Activated CD8-positive, alpha-beta memory T cell treated with anti-CD3 and anti-CD28 coated beads, Interleukin-2, amount 50 U/mL, for 24 hours (primary cell): ENCODE results near the gene TRMT112.
A peak's percentile ranks its signal among the peaks of the same experiment; 100 is the strongest.

ENCODE experiments used
- DNase-seq: peaks from one replicate; pipeline ENCODE4 v3.0.0-alpha.2; 2020; ENCODE audit errors: extremely low read depth

The TRMT112 gene

DNA sequence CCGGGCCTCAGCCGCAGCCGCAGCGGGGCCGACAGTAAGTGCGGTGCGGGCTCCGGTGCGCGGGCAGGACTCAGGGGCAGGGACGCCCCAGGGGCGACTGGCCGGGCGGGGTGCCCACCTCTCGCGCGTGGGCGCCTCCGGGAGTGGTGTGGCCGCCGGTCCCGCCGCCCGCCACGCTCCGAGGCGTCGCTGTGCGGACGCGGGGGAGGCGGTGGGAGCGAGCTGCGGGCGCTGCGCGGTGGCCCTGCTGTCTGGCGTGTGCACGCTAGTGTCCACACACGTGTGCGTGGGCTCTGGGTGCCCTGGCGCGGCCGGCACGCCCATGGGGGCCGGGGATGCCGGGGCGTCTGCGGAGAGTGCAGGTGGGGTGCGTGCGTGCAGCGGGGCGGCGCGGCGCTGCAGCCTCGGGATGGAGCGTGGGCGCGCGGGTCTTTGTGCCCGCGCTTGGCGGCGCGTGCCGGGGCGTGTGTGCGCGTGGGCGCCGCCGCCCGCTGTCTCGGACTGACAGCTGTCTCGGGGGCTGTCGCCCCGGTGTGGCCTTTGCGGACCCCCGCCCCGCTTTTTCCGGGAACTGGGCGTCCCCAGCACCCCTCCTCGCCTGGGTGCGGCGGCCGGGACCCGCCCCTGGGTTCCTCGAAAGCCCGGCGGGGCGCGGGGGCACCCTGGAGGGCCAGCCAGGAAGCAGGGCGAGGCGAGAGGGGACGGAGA lies 25.5 kb downstream of the TRMT112 start:
- DNase-seq: no peak

DNA sequence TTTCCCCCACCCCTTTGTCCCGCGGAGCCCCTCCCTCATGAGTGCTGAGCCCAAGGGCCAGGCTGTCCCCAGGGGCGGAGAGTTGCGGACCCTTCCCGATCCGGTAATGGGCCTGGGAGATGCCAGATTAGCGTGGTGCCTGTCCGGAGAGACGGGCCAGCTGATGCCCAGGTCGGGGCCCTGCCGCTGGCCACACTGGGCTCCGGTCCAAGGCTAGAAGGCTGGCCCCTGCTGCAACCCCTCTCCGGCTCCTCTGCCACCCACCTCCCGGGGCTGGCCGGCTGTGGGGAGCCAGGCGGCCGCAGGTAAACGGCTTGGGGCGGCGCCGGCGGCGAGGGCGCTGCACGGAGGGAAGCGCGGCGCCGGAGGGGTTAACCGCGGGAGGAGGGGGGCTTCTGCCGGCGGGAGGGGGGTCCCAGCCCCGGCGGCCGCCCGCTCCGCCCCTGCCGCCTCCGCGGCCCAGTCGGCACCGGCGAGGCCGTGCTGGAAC lies 26.1 kb downstream of the TRMT112 start, which contains the start of gene KCNK4:
Gene KCNK4 (plus strand): TSS at position 41 of the 490 bp plus-strand sequence. CDS start 1,717 bp downstream, outside the sequence.
- no peak for DNase-seq

DNA sequence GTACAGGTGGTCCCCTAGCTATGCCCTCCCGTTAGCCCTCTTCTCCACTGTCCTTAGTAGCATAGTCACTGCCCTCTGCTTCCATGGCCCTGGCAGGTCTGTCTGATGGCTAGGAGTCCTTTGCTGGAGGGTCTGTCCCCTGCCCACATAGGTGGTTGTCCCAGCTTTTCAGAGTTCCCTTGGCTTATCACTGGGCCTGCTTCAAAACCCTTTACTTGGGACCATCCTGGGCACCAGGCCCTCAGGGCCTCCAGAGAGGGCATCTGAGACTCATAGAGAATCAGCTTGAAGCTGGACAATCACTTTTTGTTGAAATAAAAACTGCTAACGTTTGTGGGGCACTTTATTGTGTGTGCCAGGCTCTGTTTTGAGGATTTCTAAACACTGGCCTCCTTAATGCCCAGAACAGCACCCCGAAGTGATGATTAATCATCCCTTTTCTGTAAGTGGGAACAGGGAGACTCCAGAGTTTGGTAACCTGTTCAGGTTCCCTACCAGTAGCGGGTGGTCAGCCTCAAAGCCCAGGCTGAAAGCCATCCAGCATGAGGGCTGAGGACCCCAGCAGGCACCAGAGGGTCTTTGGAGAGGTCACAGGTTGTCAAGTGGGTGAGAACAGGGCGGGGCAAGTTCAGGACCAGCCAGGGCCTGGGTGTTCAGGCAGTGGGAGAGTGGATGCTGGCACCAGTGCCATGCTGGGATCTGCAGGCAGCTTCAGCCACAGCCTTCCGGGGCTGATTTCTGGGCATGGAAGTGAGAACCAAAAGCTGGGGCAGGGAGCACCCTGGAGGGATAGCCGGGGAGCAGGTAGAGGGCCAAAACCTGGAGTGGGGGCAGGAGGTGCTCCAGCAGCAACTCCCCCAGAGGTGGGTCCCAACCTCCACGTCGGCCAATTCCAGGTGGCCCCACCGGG lies 26.8 kb downstream of the TRMT112 start:
- DNase-seq: no peak

DNA sequence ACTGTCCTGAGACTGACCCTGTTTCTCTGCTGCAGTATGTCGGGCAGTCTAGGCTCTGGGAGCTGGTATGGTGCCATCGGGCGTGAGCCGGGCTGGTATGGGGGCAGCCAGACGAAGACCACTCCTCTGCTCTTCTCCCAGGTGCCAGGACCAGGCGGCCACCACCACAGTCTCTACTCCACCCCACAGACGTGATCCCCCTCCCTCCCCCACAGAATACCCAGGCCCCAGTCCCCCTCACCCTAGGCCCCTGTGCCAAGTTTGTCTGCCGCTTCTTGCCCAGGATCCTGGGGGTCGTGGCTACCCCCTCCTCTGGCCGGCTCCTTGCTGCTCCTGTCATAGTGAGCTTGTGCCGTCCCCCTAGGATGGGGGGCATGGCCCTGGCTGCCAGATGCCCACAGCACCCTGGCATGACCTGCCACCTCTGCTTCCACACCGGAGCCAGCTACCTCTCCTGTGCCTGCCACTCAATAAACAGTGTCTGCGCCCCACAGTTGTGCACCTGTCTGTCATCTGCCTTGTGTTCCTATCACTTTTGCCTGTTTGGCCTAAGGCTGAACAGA lies 28.3 kb downstream of the TRMT112 start:
- DNase-seq: no peak

DNA sequence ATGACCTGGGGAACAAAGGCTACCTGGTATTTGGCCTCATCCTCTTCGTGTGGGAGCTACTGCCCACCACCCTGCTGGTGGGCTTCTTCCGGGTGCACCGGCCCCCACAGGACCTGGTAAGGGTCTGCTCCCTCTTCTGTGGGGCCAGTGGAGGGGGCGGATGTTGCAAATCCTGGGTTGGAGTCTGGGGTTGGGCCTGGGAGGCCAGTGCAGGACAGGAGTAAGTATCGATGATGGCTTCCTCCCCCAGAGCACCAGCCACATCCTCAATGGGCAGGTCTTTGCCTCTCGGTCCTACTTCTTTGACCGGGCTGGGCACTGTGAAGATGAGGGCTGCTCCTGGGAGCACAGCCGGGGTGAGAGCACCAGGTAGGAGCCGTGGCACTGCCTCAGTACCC lies 29.0 kb downstream of the TRMT112 start:
- no peak for DNase-seq

DNA sequence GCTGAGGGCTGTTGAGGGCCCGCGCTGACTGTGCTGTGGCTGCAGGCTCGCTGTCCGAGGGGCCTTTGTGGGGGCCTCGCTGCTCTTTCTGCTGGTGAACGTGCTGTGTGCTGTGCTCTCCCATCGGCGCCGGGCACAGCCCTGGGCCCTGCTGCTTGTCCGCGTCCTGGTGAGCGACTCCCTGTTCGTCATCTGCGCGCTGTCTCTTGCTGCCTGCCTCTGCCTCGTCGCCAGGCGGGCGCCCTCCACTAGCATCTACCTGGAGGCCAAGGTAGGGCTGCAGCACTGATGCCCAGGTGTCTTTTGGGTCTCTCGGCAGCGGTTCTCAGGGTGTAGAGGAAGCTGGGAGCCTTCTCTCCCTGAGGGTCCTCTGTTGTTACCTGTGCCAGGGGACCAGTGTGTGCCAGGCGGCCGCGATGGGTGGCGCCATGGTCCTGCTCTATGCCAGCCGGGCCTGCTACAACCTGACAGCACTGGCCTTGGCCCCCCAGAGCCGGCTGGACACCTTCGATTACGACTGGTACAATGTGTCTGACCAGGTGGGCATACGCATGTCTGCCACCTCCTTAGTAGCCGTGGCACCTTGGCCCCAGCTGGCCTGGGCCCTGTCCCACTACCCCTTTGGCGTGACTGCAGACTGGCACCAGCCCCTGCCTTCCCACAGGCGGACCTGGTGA lies 29.5 kb downstream of the TRMT112 start:
- DNase-seq: no peak

DNA sequence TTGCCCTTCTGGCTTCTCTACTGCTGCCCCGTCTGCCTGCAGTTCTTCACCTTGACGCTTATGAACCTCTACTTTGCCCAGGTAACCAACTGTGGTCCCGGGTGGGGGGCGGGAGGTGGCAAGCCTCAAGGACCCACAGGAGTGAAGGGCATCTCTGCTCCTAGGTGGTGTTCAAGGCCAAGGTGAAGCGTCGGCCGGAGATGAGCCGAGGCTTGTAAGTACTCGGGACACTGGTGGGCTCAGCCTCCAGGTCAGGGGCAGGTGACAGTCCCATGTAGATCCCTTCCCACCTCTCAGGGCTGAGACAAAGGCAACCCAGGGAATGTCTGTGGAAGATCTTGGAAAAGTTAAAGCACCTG lies 30.6 kb downstream of the TRMT112 start:
- no peak for DNase-seq

DNA sequence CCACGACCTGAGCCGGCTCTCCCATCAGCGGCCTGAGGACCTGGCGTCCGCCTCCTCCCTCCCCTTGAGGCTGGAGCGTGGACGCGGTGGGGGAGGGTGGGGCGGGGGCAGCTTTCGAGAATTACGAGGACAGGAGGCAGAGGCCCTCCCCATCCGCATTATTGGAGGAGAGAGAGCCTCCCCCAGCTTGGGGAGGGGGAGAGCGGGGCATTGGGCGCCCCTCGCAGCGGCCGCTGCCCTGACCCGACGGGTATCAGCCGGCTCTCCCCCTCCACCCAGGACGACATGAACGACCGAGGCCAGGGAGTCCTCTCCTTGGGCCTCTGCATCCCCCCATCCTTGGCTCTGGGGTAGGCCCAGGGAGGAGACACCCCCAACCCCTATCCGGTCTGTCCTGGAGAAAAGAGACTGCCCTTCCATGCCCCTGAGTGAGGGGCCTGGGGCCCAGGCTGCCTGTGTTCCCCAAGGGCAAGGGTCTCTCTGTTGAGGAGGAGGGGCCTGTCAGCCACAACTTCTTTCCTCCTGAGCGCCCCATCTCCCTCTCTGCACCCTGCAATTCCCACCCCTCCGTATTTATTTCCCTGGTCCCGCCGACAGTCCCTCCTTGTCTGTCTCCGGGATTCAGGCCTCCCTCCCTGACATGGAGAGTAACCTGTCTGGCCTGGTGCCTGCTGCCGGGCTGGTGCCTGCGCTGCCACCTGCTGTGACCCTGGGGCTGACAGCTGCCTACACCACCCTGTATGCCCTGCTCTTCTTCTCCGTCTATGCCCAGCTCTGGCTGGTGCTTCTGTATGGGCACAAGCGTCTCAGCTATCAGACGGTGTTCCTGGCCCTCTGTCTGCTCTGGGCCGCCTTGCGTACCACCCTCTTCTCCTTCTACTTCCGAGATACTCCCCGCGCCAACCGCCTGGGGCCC lies 31.2 kb downstream of the TRMT112 start:
- DNase-seq: no peak

DNA sequence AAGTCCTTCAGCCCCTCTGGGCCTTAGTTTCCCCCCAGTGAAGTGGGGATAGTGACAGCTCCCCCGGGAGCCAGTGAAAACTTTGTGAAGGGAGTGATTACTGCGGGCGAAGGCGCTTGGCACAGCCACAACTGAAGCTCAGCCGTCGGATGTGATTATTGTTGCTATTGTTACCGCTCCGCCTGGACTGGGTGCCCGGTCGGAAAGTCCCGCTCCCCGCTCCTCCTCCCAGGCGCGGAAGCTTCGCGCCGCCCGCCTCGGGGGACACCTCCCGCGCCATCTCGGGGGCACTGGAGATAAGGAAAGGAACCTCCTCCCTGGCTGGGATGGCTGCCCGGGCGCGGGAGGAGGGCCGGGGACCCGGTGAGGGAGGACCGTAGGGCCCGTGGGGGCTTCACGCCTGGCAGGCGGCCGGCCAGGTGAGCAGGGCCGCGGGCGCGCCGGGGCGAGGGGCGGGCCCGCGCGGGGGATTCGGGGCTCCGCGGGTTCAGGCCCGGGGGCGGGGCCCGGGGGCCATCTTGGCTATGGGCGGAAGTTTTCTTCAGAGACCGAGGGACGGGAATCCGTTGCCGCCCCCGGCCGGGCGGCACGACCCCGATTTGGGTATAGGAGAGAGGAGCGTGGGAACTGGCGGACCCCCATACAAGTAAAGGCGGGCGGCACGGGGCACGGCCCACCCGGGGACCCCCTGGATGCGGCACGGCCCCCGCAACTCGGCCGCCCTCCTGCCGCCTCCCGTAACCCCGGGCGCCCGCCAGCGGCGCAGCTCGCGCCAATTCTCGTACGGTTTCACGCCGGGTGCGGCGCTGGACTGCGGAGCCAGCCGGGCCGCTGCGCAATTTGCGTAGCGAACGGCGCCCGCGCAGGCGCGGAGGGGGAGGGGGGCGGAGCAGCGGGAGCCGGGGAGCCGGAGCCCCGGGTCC lies 32.1 kb downstream of the TRMT112 start, which contains the start of gene GPR137:
Gene GPR137 (plus strand): TSS at position 887 of the 923 bp plus-strand sequence. CDS start 677 bp downstream, outside the sequence.
- no peak for DNase-seq

DNA sequence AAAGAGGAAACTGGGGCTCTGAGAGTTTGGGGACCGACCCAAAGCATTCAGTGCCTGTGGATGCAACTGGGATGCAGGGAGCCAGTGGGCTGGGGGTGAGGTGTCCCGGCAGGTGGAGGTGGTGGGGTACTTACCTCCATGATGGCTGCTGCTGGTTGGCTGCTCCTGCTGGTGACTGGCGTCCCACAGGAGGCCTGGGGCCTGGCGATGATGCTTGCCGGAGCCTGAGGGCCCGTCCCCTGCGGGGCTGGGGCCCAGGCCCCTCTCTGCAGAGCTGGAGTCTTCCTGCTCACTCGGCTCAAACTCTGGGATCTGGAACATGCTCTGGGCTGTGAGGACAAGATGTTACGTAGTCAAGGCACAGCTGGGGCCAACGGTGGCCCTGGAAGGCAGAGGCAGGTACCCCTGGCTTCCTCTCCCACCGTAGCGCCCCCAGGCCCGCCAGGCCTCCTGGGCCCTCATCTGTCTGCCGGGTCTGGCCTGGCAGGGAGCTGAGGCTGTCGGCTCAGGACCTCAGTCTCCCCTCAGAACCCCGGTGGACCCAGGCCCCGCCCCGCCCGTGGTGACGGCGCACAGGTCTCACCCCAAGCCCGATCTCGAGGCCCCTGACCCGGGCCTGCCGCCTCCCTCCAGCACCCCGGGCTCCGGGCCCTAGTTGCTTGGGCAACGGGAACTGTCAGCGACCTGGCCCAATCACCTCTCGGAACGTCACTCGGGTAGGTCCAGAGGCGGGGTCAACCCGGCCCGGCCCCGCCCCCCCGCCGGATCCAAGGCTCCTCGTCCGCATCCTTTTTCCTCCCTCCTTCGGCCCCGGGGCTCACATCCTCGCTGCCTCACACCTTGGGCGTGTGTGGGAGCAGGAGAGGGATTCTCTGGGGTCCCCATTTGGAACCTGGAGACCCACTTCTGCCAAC lies 33.1 kb downstream of the TRMT112 start, which contains the start of gene BAD:
Gene BAD (minus strand): TSS at position 618 of the 914 bp plus-strand sequence. CDS start 297 bp downstream, at position 321.
- DNase-seq: peak; percentile 78

DNA sequence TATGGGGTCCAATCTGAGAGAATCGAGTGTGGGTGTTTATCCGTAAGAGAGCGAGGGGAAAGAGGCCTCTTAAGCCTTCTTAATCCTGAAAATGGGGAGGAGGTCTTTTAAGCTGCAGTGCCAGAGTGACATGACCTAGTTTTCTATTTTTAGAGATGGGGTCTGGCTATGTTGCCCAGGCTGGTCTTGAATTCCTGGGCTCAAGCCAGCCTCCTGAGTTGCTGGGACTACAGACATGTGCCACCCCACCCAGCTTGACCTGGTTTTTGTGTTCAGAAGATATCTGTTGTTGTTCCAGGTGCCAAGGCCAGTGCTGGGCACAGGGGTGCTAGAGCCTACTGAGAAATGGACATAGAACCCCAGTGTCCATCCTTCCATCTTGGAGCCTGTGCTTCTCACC lies 34.3 kb downstream of the TRMT112 start:
- DNase-seq: no peak

DNA sequence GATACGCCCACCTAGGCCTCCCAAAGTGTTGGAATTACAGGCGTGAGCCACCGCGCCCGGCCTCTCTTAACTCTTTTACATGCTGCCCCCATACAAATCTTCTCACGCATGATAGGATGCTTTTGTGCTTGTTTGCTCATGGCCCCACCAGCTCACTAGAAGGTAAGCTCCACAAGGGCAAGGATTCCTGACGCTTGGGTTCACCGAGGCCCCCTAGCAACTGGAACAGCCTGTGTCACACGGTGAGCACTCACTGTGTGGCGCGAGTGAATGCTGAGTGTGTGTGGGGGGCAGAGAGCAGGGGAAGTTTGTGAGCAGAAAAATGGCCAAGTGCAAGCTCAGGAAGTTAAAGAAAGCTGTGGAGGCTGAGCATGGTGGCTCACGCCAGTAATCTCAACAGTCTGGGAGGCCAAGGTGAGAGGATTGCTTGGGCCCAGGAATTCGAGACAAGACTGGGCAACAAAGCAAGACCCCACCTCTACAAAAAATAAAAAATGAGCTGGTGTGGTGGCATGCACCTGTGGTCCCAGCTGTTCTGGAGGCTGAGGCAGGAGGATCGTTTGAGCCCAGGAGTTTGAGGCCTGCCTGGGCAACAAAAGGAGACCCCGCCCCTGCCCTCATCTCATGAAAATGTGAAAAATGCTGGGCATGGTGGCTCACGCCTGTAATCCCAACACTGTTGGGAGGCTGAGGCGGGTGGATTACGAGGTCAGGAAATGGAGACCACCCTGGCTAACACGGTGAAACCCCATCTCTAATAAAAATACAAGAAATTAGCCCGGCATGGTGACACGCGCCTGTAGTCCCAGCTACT lies 35.2 kb downstream of the TRMT112 start:
- DNase-seq: no peak

DNA sequence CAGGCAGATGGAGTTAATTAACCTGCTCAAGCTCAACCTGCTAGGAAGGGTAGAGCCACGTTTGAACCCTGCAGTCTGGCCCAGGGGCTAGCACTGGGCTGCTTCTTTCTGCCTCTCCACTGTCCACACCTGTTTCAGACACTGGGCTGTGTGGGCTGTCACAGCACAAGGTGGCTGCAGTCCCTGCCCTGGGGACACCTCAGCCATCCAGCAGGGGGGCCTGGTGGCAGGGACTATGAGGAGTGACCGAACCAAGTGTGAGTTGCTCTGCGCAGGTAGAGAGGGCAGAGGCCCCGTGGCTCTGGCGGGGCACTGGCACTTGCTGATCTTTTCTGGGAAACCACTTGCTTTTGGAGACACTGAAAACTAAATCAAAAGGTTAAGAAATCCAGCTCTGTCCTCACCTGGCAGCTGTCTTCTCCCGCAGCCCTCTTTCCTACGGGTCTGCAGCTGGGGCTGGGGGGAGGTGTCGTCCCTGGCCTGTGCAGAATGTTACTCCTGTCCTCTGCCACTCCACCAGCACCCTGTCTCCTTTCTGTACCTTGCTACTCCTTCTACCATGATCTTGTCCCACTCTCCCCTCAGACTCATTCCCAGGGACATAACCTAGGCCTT lies 38.7 kb downstream of the TRMT112 start:
- no peak for DNase-seq

DNA sequence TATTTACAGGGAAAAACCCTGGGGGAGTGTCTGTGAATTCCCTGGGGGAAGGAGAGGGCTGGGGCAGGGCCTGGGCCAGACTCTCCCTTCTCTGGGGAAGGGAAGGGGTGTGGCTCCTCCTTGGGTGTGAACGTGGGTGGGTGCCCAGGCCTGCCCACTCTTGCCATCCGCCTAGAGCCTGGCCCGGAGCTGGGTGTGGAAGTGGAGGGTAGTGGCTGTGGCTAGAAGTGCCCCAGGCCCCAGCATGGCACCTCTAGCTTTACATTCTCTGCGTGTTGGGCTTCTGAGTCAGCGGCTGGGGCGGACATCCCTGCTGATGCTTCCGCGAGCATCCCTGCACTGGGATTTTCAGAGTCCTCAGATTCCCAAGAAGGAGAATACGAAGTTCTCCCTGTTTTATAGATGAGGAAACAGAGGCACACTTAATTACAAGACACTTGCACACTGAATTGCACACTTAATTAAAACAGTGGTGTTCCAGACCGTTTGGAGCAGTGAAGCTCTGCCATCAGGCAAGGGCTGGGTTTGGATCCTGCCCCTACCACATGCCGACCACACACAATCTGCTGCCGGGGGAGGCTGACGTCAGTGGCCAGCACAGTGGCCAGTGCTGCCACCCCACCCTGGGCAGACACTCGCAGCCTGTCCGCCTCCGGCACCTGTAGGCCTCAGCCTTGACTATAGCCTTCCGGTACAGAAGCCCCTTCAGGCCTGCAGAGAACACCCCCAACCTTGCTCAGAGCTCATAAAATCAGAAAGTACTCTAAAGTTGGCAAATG lies 40.5 kb downstream of the TRMT112 start:
- no peak for DNase-seq

DNA sequence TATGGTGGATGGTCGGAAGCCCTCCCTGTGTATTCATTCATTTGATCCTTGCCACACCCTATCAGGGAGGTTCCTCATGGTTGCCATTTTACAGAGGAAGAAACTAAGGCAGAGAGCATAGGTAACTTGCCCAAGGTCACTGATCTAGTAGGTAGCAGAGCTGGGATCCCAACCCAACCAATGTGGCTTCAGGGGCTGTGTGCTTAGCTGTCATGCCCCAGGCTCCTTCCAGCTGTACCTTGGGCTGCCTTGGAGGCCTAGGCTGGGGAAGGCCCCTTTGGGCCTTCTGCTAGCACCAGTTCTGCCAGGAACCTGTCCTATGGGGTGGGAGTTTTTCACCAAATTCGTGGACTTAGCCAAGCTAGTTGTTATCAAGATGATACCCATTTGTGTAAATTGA lies 41.5 kb downstream of the TRMT112 start:
- no peak for DNase-seq
